ENCODE results near the gene SNRNP40.
"Not testable (repeated sequence)": the region's sequence is repeated elsewhere in the genome, so short reads cannot be mapped to it uniquely, and the experiment has no call there.

SNRNP40 gene

GRCh38 chr1:31295874-31296485 is 608 bp downstream of the SNRNP40 start:
- DNase-seq (ENCODE audit: insufficient read length, low spot score) (no peak), FAIRE-seq (no peak)
- TF ChIP-seq SPI1 (IDR thresholded peaks at IDR 0.05; ENCODE audit: low read depth, low read length) (no peak), POLR2AphosphoS5 (IDR thresholded peaks at IDR 0.05; ENCODE audit: low read depth, low read length) (no peak), POU2F2 (IDR thresholded peaks at IDR 0.05; ENCODE audit: low read depth, low read length) (no peak), POLR2A (IDR thresholded peaks at IDR 0.05; ENCODE audit: low read depth, low read length) (no peak), TAF1 (IDR thresholded peaks at IDR 0.05; ENCODE audit: low read depth, low read length) (no peak), PAX5 (IDR thresholded peaks at IDR 0.05; ENCODE audit: insufficient read depth, low read length, severe bottlenecking) (no peak)

DNA sequence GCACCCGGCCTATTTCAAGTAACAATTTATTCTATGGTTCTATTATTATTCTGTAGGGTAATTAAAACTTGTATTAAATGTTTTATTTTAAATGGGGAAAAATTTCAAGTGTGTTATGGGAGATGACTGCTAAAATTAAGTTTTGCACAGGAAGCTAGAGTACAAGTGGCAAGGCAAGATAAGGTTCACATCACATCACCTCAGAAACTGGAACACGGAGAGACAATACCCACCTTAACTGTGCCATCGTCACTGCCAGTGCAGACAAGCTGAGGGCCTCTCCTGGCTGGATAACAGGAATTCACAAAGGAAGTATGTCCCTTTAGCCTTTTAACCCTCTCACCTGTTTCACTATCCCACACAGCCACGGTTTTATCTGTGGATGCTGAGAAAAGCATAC is 7.6 kb downstream of the SNRNP40 start:
- DNase-seq (ENCODE audit: insufficient read length, low spot score): no peak
- FAIRE-seq: no peak
- no peak for TF ChIP-seq PAX5 (IDR thresholded peaks at IDR 0.05; ENCODE audit: insufficient read depth, low read length, severe bottlenecking)
- no peak for TF ChIP-seq TAF1 (IDR thresholded peaks at IDR 0.05; ENCODE audit: low read depth, low read length)
- TF ChIP-seq POU2F2 (IDR thresholded peaks at IDR 0.05; ENCODE audit: low read depth, low read length): no peak
- TF ChIP-seq POLR2A (IDR thresholded peaks at IDR 0.05; ENCODE audit: low read depth, low read length): no peak
- TF ChIP-seq SPI1 (IDR thresholded peaks at IDR 0.05; ENCODE audit: low read depth, low read length): no peak
- TF ChIP-seq POLR2AphosphoS5 (IDR thresholded peaks at IDR 0.05; ENCODE audit: low read depth, low read length): no peak

- not testable (repeated sequence) for DNase-seq (ENCODE audit: insufficient read length, low spot score); FAIRE-seq
Measured at GRCh38 chr1:31287791-31288190, 8.8 kb downstream of the SNRNP40 start.

DNA sequence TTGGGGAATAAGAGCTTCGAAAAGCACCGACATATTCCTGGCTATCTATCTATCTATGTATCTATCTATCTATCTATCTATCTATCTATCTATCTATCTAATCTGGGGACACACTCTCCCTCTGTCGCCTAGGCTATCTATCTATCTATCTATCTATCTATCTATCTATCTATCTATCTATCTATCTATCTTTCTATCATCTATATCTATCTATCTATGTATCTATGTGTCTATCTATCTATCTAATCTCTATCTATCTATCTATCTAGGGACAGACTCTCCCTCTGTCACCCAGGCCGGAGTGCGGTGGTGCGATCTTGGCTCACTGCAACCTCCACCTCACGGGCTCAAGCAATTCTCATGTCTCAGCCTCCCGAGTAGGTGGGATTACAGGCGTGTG is 14.2 kb downstream of the SNRNP40 start:
- FAIRE-seq; DNase-seq (ENCODE audit: insufficient read length, low spot score): not testable (repeated sequence)

DNA sequence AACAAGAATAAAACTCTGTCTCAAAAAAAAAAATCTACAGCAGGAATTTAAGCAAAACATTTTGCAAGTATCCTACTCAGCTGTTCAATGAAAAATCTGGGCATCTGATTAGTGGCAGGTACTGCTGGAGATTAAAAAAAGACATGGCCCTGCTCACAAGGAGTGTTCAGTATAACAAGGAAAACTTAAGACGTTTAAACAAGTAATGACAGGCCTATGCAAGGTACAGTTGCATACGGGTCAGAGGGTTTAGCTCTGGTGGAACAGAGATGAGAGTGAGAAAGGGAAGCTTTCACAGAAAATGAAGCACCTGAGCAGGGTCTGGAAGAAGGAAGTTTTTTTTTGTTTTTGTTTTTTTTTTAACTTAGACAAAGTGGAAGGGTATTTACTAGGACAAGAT is 23.0 kb downstream of the SNRNP40 start:
- no peak for TF ChIP-seq PAX5 (IDR thresholded peaks at IDR 0.05; ENCODE audit: insufficient read depth, low read length, severe bottlenecking)
- no peak for TF ChIP-seq POU2F2 (IDR thresholded peaks at IDR 0.05; ENCODE audit: low read depth, low read length)
- no peak for TF ChIP-seq SPI1 (IDR thresholded peaks at IDR 0.05; ENCODE audit: low read depth, low read length)
- no peak for TF ChIP-seq POLR2A (IDR thresholded peaks at IDR 0.05; ENCODE audit: low read depth, low read length)
- no peak for TF ChIP-seq TAF1 (IDR thresholded peaks at IDR 0.05; ENCODE audit: low read depth, low read length)
- TF ChIP-seq POLR2AphosphoS5 (IDR thresholded peaks at IDR 0.05; ENCODE audit: low read depth, low read length): no peak
- DNase-seq (ENCODE audit: insufficient read length, low spot score) (no peak), FAIRE-seq (no peak)

DNA sequence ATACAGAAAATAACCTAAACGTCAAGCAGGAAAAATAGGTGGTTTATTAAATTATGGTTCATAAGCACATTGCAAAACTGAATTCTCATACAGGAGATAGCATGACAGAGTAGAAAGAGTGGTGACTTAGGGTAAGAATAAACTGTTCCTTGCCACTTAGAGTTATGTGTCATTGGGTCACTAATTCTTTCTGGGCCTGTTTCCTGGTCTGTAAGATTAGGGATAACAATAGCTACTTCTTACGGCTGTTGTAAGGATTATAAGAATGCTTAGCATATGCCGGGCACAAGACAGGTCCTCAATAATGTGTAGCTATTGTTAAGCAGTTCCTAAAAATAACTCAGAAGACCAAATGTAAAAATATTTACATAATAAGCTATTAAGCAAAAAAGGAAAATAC is 24.2 kb downstream of the SNRNP40 start:
- DNase-seq (ENCODE audit: insufficient read length, low spot score) (no peak), FAIRE-seq (no peak)
- TF ChIP-seq SPI1 (IDR thresholded peaks at IDR 0.05; ENCODE audit: low read depth, low read length): no peak
- no peak for TF ChIP-seq TAF1 (IDR thresholded peaks at IDR 0.05; ENCODE audit: low read depth, low read length)
- no peak for TF ChIP-seq POLR2AphosphoS5 (IDR thresholded peaks at IDR 0.05; ENCODE audit: low read depth, low read length)
- TF ChIP-seq POLR2A (IDR thresholded peaks at IDR 0.05; ENCODE audit: low read depth, low read length): no peak
- TF ChIP-seq PAX5 (IDR thresholded peaks at IDR 0.05; ENCODE audit: insufficient read depth, low read length, severe bottlenecking): no peak
- TF ChIP-seq POU2F2 (IDR thresholded peaks at IDR 0.05; ENCODE audit: low read depth, low read length): no peak

DNA sequence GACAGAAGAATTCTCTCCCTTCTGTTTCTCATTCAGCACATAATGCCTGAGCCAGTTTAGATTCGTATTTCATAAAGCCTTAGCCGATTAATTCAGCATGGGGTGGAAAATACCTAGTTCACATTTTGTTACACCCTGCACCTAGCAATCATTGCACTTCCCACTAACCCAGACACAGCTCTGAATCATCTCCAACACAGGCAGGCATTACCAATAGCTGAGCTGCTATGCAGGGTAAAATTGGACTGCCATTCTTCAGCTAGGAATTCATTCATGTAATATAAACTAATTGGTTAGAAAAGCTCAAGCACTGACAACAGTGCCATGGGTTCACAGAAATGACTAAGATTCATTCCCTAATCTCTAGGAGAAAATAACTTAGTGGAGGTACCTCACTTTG is 30.0 kb downstream of the SNRNP40 start:
- FAIRE-seq (no peak), DNase-seq (ENCODE audit: insufficient read length, low spot score) (no peak)
- TF ChIP-seq TAF1 (IDR thresholded peaks at IDR 0.05; ENCODE audit: low read depth, low read length) (no peak), POU2F2 (IDR thresholded peaks at IDR 0.05; ENCODE audit: low read depth, low read length) (no peak), POLR2A (IDR thresholded peaks at IDR 0.05; ENCODE audit: low read depth, low read length) (no peak), SPI1 (IDR thresholded peaks at IDR 0.05; ENCODE audit: low read depth, low read length) (no peak), POLR2AphosphoS5 (IDR thresholded peaks at IDR 0.05; ENCODE audit: low read depth, low read length) (no peak), PAX5 (IDR thresholded peaks at IDR 0.05; ENCODE audit: insufficient read depth, low read length, severe bottlenecking) (no peak)

DNA sequence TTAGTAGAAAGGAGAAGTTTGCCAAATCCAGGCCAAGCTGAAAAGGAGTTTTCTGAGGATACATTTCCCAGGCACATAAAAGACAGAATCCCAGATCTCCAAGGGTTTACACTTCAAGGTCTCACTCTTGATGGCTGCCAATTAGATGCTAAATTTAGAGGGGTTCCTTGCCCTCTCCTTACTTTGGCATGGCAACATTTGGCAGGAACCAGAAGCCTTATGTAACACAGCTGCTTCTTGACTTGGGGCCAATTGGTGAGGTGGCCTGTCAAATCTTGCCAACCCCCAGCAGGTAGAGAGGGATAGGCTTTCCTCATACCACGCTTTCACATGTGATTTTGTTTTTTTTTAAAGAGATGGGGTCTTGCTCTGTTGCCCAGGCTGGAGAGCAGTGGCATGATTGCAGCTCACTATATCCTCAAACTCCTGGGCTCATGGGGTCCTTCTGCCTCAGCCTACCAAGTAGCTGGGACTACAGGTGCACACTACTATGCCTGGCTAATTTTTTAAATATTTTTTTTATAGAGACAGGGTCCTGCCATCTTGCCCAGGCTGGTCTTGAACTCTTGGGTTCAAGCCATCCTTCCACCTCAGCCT is 31.7 kb downstream of the SNRNP40 start:
- FAIRE-seq: no peak
- DNase-seq (ENCODE audit: insufficient read length, low spot score): no peak
- TF ChIP-seq TAF1 (IDR thresholded peaks at IDR 0.05; ENCODE audit: low read depth, low read length): no peak
- TF ChIP-seq PAX5 (IDR thresholded peaks at IDR 0.05; ENCODE audit: insufficient read depth, low read length, severe bottlenecking): no peak

DNA sequence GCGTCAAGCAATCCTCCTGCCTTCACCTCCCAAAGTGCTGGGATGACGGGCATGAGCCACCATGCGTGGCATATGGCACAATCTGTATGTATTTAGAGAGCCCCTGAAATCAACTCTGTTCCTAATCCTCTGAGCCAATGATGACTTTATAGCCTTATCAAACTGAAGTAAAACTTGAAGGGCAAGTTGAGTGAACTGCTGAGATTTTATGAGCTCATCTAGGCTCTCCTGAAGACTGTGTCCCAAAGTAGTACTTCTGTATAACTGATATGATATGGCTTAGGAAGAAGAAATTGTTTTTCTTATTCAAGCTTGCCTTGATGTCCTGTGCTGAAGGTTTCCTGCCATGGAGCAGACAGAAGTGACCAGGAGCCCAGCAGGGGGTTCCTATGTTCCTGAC is 33.2 kb downstream of the SNRNP40 start:
- TF ChIP-seq PAX5 (IDR thresholded peaks at IDR 0.05; ENCODE audit: insufficient read depth, low read length, severe bottlenecking) (no peak), POLR2AphosphoS5 (IDR thresholded peaks at IDR 0.05; ENCODE audit: low read depth, low read length) (no peak), POLR2A (IDR thresholded peaks at IDR 0.05; ENCODE audit: low read depth, low read length) (no peak), SPI1 (IDR thresholded peaks at IDR 0.05; ENCODE audit: low read depth, low read length) (no peak), POU2F2 (IDR thresholded peaks at IDR 0.05; ENCODE audit: low read depth, low read length) (no peak), TAF1 (IDR thresholded peaks at IDR 0.05; ENCODE audit: low read depth, low read length) (no peak)
- no peak for FAIRE-seq
- no peak for DNase-seq (ENCODE audit: insufficient read length, low spot score)

- DNase-seq (ENCODE audit: insufficient read length, low spot score); FAIRE-seq: not testable (repeated sequence)
Measured at GRCh38 chr1:31262393-31262792, 34.2 kb downstream of the SNRNP40 start.

DNA sequence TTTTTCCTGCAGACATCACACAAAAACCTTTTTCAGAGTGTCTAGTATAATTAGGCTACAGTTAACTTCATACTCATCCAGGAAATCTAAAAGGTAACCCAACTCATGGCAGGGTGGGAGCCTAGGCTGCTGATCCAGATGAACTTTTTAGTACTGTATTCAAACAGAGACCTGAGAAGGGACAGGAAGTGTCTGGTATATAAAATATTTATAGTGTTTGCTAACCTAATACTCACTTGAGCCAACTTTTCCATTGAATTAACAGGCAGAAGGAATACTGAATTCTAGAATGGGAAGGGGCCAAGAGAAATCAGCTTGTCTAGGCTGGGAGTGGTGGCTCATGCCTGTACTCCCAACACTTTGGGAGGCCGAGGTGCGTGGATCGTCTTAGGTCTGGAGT is 34.7 kb downstream of the SNRNP40 start:
- DNase-seq (ENCODE audit: insufficient read length, low spot score) (no peak), FAIRE-seq (no peak)
- TF ChIP-seq SPI1 (IDR thresholded peaks at IDR 0.05; ENCODE audit: low read depth, low read length): no peak
- no peak for TF ChIP-seq POLR2AphosphoS5 (IDR thresholded peaks at IDR 0.05; ENCODE audit: low read depth, low read length)
- no peak for TF ChIP-seq PAX5 (IDR thresholded peaks at IDR 0.05; ENCODE audit: insufficient read depth, low read length, severe bottlenecking)
- TF ChIP-seq POU2F2 (IDR thresholded peaks at IDR 0.05; ENCODE audit: low read depth, low read length): no peak
- TF ChIP-seq TAF1 (IDR thresholded peaks at IDR 0.05; ENCODE audit: low read depth, low read length): no peak
- TF ChIP-seq POLR2A (IDR thresholded peaks at IDR 0.05; ENCODE audit: low read depth, low read length): no peak
